Superior temporal gyrus (tissue), 1 donor: ENCODE measurements around the gene ANKRD65.
"Not testable (repeated sequence)": the region's sequence is repeated elsewhere in the genome, so short reads cannot be mapped to it uniquely, and the experiment has no call there.

Source experiments
- DNase-seq: peaks from one replicate; pipeline ENCODE4 v3.0.0-alpha.2; 2016; ENCODE audit errors: extremely low spot score

The ANKRD65 gene

DNA sequence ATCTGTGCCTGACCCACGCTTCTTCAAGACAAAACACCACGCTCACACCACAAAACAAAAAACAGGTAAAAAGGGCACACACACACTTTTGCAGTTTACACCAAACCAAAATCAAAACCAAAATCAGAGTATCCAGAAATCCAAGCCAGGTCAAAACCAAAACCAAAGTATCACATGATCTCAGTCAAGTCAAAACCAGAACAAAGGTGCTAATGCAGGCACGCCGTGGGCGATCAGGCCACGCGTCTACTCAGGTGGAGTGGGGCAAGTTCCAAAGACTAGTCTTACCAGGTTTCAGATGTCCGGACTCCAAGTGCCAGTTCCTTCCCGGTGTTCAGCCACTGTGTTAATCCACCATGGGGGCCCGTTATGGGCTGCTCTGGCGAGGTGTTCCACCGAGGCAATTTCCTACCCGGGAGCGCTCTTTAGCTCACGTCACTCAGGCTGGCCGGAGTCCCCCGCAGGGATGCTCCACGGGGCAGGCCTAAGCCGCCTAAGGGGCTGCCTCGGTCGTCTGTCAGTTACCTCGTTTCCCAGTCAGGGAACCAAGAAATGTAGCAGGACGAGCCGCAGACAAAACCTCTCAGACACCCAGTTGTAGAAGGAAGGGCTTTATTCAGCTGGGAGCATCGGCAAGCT, 3.1 kb downstream of the ANKRD65 start:
- not testable (repeated sequence) for DNase-seq

DNA sequence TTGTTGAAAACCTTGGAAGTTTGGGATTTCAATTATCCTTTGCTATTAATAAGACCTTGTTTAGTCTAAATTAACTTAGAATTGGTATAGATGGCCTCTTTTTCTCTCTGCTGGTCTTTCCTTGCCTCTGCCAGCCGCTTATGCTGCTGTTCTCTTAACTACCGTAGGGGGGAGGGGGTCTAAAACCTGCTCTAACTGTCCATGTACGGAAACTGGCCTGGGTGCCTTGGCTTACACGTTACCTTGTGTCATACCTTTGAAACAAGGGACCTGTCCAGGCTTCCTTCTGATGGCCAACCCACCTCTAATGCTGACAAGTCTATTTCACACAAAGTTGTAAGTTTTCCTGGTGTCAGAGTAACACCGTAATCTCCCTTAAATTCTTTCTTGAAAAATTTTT, 3.7 kb downstream of the ANKRD65 start:
- not testable (repeated sequence) for DNase-seq

DNA sequence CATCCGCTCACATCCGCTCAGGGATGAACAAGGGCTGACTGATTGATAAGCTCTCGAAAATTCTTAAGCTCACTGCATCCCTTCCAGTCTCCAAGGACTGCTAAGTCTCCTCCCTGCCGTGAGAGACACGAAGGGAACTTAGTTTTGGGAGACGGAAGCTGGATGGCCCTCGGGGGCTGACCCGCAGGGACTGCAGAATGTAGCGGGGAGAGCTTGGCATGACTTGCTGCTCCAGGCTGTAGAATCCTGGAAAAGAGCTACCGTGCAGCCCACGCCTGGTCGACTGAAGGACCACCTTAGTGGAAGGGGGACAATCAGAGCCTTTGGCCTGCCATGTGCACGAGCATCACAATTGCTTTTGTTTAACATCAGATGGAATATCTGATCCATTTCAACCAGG, 5.3 kb downstream of the ANKRD65 start:
- no peak for DNase-seq

DNA sequence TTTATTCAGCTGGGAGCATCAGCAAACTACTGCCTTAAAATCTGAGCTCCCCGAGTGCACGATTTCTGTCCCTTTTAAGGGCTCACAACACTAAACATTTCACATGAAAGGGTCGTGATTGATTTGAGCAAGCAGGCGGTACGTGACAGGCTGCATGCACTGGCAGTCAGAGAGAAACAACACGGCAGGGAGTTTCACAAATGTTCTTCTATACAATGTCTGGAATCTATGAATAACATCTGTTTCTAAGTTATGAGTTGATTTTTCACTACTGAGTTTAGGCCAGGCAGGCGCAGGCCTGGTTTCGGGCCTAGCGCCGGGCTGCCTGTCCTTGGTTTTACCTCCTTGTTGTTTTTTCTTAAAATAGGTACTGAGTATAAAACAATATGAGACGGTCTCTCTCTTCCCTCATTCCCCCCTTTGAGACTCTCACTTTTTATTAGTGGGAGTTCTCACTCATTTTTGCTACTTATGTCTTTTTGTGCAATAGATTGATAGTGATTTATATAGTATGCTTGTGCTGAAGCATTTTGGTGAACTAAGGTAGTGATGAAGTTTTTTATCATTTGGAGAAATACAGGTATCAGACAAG, 8.7 kb downstream of the ANKRD65 start:
- not testable (repeated sequence) for DNase-seq

DNA sequence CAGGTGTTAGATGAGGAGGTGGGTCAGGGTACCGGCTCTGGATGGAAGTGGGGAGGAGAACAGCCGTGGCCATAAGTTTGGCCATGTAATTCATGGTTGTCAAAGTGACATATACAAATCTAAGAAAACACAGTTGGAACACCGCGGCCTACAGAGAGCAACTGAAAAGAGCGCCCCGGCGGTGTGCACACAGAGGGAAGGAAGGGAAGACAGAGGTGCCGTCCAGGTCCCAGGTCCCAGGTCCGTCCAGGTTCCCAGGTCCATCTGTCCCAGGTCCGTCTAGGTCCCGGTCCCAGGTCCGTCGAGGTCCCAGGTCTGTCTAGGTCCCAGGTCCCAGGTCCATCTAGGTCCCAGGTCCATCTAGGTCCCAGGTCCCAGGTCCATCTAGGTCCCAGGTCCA, 9.4 kb downstream of the ANKRD65 start:
- no peak for DNase-seq

DNA sequence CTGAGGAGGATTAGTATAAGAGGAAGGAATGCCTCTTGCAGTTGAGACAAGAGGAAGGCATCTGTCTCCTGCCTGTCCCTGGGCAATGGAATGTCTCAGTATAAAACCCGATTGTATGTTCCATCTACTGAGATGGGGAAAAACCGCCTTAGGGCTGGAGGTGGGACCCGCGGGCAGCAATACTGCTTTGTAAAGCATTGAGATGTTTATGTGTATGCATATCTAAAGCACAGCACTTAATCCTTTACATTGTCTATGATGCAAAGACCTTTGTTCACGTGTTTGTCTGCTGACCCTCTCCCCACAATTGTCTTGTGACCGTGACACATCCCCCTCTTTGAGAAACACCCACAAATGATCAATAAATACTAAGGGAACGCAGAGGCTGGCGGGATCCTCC, 10.8 kb downstream of the ANKRD65 start:
- not testable (repeated sequence) for DNase-seq

DNA sequence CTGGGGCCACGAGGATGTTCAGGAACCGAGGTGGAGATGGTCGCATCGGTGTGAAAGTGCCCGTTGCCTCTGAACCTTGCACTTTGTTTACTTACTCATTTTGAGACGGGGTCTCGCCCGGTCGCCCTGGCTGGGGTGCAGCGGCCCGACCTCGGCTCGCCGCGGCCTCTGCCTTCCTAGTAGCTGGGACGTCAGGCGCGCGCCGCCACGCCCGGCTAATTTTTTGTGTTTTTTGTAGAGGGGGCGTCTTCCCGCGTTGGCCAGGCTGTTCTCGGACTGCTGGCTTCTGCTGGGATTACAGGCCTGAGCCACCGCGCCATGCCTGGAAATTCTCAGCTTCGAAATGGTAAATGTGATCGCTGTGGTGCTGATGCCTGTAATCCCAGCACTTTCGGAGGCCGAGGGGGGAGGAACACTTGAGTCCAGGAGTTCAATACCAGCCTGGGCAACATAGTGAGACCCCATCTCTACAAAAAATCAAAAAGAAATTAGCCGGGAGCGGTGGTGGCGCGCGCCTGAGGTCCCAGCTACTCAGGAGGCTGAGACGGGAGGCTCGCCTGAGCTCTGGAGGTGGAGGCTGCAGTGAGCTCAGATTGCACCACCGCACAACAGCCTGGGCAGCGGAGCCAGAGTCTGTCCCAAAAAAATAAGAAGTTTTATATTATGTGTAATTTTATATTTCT, 13.3 kb downstream of the ANKRD65 start:
- DNase-seq: no peak

DNA sequence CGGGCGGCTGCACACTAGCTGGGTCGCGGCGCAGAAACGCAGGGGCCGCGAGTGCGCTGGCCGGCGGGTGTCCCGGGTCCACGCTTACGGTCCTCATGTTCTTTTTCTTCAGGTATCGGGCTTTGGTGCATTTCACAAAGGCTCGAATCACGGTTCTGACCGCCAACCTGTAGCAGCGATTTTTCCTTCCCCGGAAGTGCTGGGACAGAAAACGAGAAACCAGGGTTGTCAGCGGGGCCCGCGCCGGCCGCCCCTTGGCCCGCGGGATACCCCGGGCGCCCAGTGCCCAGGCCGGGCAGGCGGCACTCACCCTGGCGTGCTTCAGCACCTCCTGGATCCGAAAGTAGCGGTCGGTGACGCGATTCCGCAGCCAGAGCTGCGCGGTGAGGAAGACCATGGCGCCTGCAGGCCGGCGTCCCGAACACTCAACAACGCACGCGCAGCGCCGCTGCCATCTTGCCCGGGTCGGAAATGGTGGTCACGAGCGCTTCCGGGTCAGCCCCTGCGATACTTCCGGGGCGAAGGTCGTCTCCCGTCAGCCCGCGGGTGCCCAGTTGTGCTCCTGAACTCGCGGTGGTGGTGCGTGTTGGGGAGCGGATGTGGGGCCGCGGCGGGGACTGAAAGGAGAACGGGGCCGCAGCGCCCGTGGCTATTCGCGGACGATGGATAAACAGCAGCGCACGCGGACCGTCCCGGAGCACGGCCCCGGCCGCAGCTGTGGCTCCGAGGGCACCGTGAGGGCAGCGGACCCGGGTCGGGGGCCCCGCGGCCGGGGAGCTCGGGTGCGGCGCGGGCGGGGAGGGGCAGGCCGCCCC, 14.0 kb downstream of the ANKRD65 start, which contains the start of gene MRPL20:
MRPL20 (minus strand) TSS at position 473 of the 815 bp plus-strand sequence; CDS start at position 397, 76 bp downstream.
- DNase-seq: peak; percentile 96

DNA sequence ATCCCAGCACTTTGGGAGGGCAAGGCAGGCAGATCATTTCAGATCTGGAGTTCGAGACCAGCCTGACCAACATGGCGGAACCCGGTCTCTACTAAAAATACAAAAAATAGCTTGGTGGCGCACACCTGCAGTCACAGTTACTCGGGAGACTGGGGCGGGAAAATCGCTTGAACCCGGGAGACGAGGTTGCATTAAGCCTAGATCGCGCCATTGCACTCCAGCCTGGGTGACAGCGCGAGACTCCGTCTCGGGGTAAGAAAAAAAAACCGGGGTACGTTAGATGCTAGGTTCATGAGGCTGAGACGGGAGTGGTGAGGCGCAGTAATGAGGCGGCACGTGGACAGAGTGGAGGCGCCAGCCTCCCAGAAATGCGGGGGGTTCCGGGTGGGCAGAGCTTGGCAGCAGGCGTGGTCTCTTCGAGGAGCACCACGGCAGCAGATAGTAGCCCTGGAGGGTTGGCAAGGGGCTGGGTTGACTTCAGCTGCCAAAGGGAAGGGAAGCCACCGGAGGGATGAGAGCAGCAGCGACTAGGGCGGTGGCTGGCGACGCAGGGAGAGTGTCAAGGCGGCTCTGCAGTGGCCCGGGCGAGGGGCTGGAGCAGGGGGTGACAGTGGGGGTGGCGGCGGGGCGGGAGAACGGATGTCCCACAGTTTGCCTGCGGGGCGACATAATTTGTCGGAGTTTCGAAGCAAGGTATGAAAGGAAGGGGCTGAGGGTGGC, 14.8 kb downstream of the ANKRD65 start:
- no peak for DNase-seq

DNA sequence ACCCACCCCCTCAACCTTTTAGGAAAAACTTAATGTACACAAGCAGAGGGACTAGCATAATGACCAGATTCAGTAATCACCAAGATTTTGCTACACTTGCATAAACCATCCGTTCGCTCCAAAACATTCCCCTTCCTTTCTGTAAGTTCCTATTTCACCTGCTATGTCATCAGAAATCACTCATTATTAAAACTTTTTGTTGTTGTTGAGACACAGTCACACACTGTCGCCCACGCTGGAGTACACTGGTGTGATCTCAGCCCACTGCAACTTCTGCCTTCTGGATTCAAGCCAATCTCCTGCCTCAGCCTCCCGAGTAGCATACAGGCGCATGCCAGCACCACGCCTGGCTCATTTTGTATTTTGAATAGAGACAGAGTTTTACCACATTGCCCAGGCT, 17.4 kb downstream of the ANKRD65 start:
- DNase-seq: no peak

DNA sequence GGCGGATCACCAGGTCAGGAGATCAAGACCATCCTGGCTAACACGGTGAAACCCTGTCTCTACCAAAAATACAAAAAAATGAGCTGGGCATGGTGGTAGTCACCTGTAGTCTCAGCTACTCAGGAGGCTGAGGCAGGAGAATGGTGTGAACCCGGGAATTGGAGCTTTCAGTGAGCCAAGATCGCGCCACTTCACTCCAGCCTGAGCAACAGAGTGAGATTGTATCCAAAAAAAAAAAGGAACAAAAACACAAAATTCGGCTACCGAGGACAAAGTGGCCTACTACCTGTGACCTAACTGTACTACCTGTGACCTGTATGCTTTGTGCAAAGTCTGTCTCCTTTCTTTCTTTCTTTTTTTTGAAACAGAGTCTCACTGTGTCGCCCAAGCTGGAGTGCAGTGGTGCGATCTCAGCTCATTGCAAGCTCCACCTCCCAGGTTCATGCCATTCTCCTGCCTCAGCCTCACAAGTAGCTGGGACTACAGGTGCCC, 18.1 kb downstream of the ANKRD65 start:
- not testable (repeated sequence) for DNase-seq

DNA sequence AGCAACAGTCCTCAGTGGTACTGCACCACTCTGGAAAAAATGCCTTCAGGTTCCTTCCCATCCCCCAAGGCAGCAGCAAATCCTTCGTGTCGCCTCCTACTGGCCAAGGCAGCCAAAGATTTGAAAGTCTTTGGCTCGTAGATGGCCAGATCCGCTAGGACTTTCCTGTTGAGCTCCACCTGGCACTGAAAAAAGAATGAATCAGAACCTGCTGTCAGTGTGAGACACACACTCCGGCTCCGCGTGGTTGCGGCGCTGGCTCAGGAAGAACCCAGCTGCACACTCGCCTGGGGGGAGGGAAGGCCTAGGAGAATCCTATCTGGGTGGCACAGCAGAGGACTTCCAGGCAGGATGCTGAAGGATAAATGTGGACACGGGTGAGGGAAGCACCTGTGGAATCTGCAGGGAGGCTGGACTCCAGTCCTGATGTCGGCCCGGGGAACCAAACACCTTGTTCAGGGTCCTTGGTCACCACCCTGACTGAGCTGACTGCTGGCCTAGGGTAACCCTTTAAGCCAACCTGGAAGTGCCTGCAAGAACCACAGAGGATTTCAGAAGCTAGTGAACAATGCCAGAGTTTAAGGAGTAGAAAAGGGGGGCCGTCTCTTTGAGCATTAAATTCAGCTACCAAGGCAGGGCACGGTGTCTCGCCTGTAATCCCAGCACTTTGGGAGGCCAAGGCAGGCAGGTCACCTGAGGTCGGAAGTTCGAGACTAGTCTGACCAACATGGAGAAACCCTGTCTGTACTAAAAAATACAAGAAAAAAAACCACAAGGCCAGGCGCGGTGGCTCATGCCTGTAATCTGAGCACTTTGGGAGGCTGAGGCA, 18.8 kb downstream of the ANKRD65 start:
- DNase-seq: no peak

DNA sequence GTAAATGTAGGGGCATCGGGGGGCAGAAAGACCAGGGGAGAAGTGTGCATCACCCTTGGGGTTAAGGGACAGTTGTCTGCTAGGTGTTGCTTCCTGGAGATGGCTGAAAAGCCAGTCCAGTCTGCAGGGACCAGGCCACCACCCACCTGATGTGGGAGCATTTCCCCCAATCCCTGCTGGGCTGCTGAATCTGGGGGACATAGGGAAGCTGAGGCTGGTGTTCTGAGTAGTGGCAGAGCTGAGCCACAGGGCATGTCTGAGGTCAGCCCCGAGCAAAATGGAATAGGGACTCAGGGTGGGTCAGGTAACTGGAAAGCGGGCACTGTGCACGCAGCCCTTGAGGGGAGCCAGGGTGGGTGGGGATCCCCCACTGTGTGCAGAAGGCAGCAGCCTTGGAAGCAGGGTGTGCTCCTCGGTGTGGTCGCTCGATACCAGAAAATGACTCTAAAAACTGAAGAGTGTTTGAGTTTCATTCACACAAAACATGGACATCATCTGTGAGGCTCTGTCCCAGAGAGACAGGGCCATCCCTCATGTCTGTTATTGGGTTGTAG, 19.5 kb downstream of the ANKRD65 start:
- DNase-seq: no peak

DNA sequence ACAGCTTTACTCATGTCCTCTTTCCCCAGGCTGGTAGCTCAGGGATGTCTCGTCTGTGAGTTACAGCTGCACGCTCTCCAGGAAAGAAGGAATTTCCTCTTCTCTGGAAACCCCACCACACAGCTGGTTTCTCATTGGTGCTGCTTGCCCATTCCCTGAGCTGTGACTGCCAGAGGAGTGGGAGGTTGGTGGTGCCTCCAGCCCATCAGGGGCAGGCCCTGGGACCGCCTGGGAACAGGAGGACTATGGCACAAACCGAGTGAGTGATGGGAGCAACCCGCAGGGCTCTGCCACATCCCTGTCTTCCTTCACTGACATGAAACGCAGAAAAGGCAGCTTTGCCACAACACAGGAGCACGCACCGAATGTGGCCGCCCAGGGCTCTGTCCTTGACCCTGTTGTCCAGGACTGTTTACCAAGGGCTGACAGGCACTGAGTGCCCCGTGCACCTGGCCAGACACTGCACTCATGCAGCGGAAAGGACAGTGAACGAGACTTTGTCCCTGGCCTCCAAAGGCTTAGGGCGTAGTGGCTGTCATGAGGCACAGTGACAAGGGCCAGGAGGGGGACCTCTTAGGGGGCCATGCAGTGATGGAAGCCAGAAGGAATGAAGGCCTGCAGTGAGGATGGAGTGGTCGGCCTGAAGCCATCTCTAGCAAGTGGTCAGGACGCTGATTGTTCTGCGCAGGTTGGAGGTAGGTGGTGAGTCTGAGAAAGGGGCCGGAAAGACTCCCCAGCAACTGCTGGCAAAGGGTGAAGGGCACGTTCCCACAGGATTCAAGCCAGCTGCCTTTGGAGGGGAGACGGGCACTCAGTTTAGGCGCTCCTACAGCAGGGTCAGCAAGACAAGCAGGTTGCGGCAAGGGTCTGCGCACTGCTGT, 20.3 kb downstream of the ANKRD65 start:
- no peak for DNase-seq

DNA sequence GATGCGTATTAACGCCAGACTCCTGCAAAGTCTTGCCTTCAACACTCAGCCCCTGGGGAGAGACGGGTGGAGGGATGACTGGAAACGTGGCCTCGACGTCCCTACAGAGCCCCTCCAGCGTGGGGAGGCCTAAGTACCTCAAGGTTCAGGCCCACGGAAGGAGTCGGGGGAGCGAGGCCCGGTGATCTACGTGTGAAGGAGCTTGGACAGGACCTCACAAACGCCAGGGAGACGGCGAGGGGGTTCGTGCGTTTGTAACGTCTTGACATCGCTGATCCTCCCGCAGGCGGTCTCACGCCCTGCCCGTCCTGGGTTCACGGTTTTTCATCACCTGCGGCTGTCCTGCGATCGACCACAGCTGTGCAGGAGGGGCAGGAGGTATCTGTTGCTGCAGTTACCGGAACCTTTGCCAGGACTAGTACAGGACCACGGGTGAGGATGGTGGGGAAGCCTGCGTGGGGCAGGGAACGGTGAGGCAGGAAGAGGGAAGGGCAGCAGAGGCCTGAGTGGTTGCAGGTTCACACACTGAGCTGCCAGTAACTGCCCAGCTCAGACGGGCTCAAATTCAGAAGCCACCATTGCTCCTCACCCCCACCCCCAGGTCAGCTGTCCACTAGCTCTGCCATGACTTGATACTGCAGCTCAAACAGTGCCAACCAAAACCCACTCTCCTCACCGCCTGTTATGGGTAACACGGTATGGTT, 21.1 kb downstream of the ANKRD65 start:
- no peak for DNase-seq

DNA sequence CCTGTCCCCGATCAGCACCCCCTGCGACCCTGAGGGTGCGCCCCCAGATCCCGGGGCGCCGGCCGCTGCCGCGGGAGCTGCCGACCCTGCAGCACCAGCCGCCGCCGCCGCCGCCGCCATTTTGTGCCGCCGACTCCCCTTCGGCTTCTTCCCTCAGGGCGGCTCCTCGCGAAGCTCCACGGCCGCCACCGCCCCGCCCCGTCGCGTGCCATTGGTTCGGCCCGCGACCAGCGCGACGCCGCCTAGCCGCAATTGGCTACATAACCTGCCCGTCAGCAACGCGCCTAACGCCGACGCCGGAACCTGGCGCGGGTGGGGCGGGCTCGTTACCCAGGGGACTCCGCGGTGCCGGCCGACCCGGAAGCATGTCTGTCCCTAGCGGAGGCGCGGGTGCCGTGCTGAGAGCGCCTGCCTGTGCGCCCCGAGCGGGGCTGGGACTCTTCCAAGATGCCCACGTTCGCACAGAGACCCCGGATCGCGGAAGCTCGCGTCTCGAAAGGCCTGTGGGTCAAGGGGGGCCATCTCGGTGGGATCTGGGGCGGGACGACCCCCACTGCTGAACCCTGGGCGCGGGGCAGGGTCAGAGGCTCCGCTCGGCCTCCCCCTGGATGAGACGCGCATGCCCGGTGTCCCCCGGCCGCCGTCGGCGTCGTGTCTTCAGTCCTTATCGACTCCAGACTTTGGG, 21.7 kb downstream of the ANKRD65 start, which contains the start of gene CCNL2:
CCNL2 (minus strand) TSS at position 149 of the 685 bp plus-strand sequence; CDS start at position 120, 29 bp downstream.
- peak; percentile 97 for DNase-seq

DNA sequence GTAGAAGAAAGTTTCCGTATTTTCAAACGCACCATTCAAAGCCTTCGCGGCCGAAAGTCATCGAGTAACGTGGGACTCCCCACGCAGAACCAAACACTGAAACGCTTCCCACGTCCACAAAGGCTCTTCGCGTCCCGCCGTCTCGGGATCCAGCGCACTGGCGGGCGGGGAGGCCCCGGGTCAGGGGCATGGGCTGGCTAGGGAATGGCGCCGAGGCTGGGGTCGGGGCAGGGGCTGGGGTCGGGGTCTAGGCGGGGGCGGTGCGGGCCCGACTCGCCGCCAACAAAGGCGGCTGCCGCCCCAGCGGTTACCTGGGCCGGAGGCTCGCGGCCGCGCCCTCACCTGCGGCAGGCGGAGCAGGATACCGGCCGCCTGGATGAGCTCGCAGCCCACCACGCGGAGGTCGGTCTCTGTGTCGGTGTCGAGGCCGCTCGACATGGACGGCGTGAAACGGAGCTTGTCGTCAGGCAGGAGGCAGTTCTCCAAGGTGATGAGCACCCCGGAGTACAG, 22.3 kb downstream of the ANKRD65 start:
- DNase-seq: no peak
